Natural killer cell (primary cell): ENCODE data around the gene SRRT. TPM values are rescaled to one million over a fixed set of nuclear protein-coding genes. Genes with fewer than 3 reads are reported as not detected.
A peak's percentile ranks its signal among the peaks of the same experiment; 100 is the strongest.

Experiments
- ATAC-seq, 3 donors: fragments of 150-1000 bp in 2 of 3; fragments of 200-7000 bp in 1 of 3; cut with Tn5 transposase; 1 replicate in 1 of 3; 2 replicates in 2 of 3; pipeline ENCODE4 v1.10.0; 2021; ENCODE audit warnings: mild to moderate bottlenecking in 2 of 3, moderate library complexity in 2 of 3
- DNase-seq, 2 donors: peaks; one replicate each; pipeline versions ENCODE4 v3.0.0 to v3.0.0-alpha.2; 2013 to 2021; ENCODE audit warnings: mixed read lengths in 1 of 2
- H3K27ac ChIP-seq: one replicate; pipeline ENCODE4 v1.5.1; 2013; ENCODE audit warnings: mild to moderate bottlenecking, low read length
- H3K27me3 ChIP-seq: one replicate; pipeline ENCODE4 v1.6.1; 2013; ENCODE audit warnings: low read length; ENCODE audit not compliant: control insufficient read depth, insufficient read depth
- H3K36me3 ChIP-seq: one replicate; pipeline ENCODE4 v1.6.1; 2013; ENCODE audit warnings: low read length; ENCODE audit not compliant: control insufficient read depth, insufficient read depth
- H3K4me1 ChIP-seq: one replicate; pipeline ENCODE4 v1.6.1; 2013; ENCODE audit warnings: low read length; ENCODE audit not compliant: control insufficient read depth, insufficient read depth
- H3K4me3 ChIP-seq: one replicate; pipeline ENCODE4 v1.5.1; 2013; ENCODE audit warnings: low read length
- H3K9me3 ChIP-seq: one replicate; pipeline ENCODE4 v1.6.1; 2013; ENCODE audit warnings: low read length; ENCODE audit not compliant: control insufficient read depth, insufficient read depth
- H3K27ac Mint-ChIP-seq, 2 donors: one replicate each; pipeline ENCODE4 v1.8.0; 2022; ENCODE audit warnings: mild to moderate bottlenecking in 2 of 2, mixed read lengths in 2 of 2, moderate library complexity in 1 of 2
- H3K27me3 Mint-ChIP-seq, 2 donors: one replicate each; pipeline ENCODE4 v1.8.0; 2022; ENCODE audit warnings: low read depth in 2 of 2, mixed read lengths in 2 of 2
- H3K36me3 Mint-ChIP-seq: one replicate; pipeline ENCODE4 v1.8.0; 2022; ENCODE audit warnings: mixed read lengths
- H3K4me1 Mint-ChIP-seq, 2 donors: one replicate each; pipeline ENCODE4 v1.8.0; 2022; ENCODE audit warnings: mixed read lengths in 2 of 2
- H3K4me3 Mint-ChIP-seq: one replicate; pipeline ENCODE4 v1.8.0; 2022; ENCODE audit warnings: mild to moderate bottlenecking, moderate library complexity, mixed read lengths
- H3K9me3 Mint-ChIP-seq, 2 donors: one replicate each; pipeline ENCODE4 v1.8.0; 2022; ENCODE audit warnings: mixed read lengths in 2 of 2
- CTCF ChIP-seq: fragments of 200-600 bp; IDR thresholded peaks from one replicate; pipeline ENCODE4 v1.8.0; 2022; ENCODE audit warnings: antibody characterized with exemption
- WGBS: methylation state at CpG from one replicate; pipeline ENCODE4 v1.1.7; 2013; ENCODE audit warnings: missing lambda C conversion rate; ENCODE audit not compliant: insufficient coverage; 5-methylcytosine and 5-hydroxymethylcytosine counted together
- intact Hi-C: fragments of 100-400 bp; cut with micrococcal nuclease; formaldehyde crosslinking; loops from one replicate; pipeline ENCODE4 v1.14.2; 2022
- total RNA-seq, 4 donors: library from RNA; stranded (reverse); fragments of 120-200 nt in 1 of 4; gene quantifications; one replicate each; pipeline versions ENCODE4 v1.2.3 to v1.2.4, GENCODE V29; 2013 to 2022

The SRRT gene
- total RNA-seq = 100 to 1,000 TPM; 281 to 307 (median 288) TPM
- 82.0 TPM for total RNA-seq (2013)

- WGBS = 5% methylated on average over 79 of the region's 79 CpGs
- Histone ChIP-seq H3K27ac (peak within 1 kb of the TSS; percentile 91), H3K4me1 (peaks cover 28% of the 10 kb centered on the region), H3K27me3 (no peaks in the 10 kb centered on the region), H3K4me3 (peak within 1 kb of the TSS; percentile 65), H3K9me3 (no peaks in the 10 kb centered on the region), H3K36me3 (peaks cover 12% of the 10 kb centered on the region)
- H3K36me3 Mint-ChIP-seq = no peaks in the 10 kb centered on the region
- H3K27me3 Mint-ChIP-seq = no peaks in the 10 kb centered on the region
- peak within 1 kb of the TSS; percentile 90 to 99 for H3K27ac Mint-ChIP-seq
- ATAC-seq (peak; percentile 95 to 98 (median 95)), DNase-seq (peak; percentile 97 to 99)
- peak within 1 kb of the TSS; percentile 98 for H3K4me3 Mint-ChIP-seq
- H3K4me1 Mint-ChIP-seq = peaks cover 30 to 43% of the 10 kb centered on the region in 2 donors
- peak; percentile 12 for TF ChIP-seq CTCF
- intact Hi-C loops = loop anchor here (2.0 kb wide), 1 partner anchor 14 kb away; the partner anchor contains the start of gene UFSP1
- peaks cover 0 to 2% of the 10 kb centered on the region in 2 donors for H3K9me3 Mint-ChIP-seq
These were observed at the start of gene SRRT for GRCh38 chr7:100874577-100875355. TSS of gene SRRT (plus strand) at chr7:100875103. CDS start at chr7:100875591, 488 bp downstream.

- Mint-ChIP-seq H3K9me3 (no peaks in the 10 kb centered on the region), H3K36me3 (no peaks in the 10 kb centered on the region), H3K4me3 (no peak overlapping the region), H3K27me3 (peaks cover 25 to 50% of the 10 kb centered on the region in 2 donors), H3K27ac (no peak overlapping the region), H3K4me1 (peaks cover 5 to 20% of the 10 kb centered on the region in 2 donors)
- WGBS = 90% methylated on average over 16 of the region's 16 CpGs
- no peak for ATAC-seq
- H3K27me3 ChIP-seq = peaks cover 17% of the 10 kb centered on the region
- peaks cover 28% of the 10 kb centered on the region for H3K4me1 ChIP-seq
- no peaks in the 10 kb centered on the region for H3K9me3 ChIP-seq
- intact Hi-C loops = no loop called here
- H3K4me3 ChIP-seq = no peak overlapping the region
- DNase-seq = no peak
- no peak for TF ChIP-seq CTCF
- H3K27ac ChIP-seq = no peak overlapping the region
- H3K36me3 ChIP-seq = no peaks in the 10 kb centered on the region
These were observed 49.7 kb upstream of the SRRT start for GRCh38 chr7:100825215-100825671.

- Histone ChIP-seq H3K4me3 (no peak overlapping the region), H3K4me1 (peaks cover 28% of the 10 kb centered on the region), H3K9me3 (no peaks in the 10 kb centered on the region), H3K36me3 (no peaks in the 10 kb centered on the region), H3K27me3 (peaks cover 17% of the 10 kb centered on the region), H3K27ac (no peak overlapping the region)
- H3K27ac Mint-ChIP-seq = no peak overlapping the region
- H3K36me3 Mint-ChIP-seq = no peaks in the 10 kb centered on the region
- no peak for DNase-seq
- intact Hi-C loops = no loop called here
- WGBS = 26% methylated on average over 16 of the region's 17 CpGs
- peak in 1 of 3 donors; percentile 31 for ATAC-seq
- H3K4me3 Mint-ChIP-seq = peak overlapping the region; percentile 38
- TF ChIP-seq CTCF = no peak
- no peaks in the 10 kb centered on the region for H3K9me3 Mint-ChIP-seq
- peaks cover 5 to 20% of the 10 kb centered on the region in 2 donors for H3K4me1 Mint-ChIP-seq
- H3K27me3 Mint-ChIP-seq = peaks cover 29 to 54% of the 10 kb centered on the region in 2 donors
These were observed 49.0 kb upstream of the SRRT start for GRCh38 chr7:100825751-100826513.
